Neuronal stem cell (in vitro differentiated cells): ENCODE data around the gene KRTAP10-9.

ENCODE experiments used
- DNase-seq: peaks from one replicate; pipeline ENCODE4 v3.0.0-alpha.2; 2013; ENCODE audit warnings: low spot score
- H2AFZ ChIP-seq: one replicate; pipeline ENCODE4 v1.6.1; 2013; ENCODE audit warnings: mild to moderate bottlenecking, low read length, inconsistent platforms
- H2AK5ac ChIP-seq: 2 replicates; pipeline ENCODE4 v1.6.1; 2013; ENCODE audit warnings: low read depth, mild to moderate bottlenecking, inconsistent platforms, low read length, moderate library complexity, mixed read lengths
- H2BK120ac ChIP-seq: 2 replicates; pipeline ENCODE4 v1.6.1; 2013; ENCODE audit warnings: low read depth, mild to moderate bottlenecking, inconsistent platforms, low read length, moderate library complexity, mixed read lengths
- H2BK12ac ChIP-seq: one replicate; pipeline ENCODE4 v1.6.1; 2013; ENCODE audit warnings: low read length, inconsistent platforms
- H2BK15ac ChIP-seq: 2 replicates; pipeline ENCODE4 v1.6.1; 2013; ENCODE audit warnings: mild to moderate bottlenecking, low read length, inconsistent platforms, mixed read lengths
- H2BK5ac ChIP-seq: one replicate; pipeline ENCODE4 v1.6.1; 2013; ENCODE audit warnings: inconsistent platforms, mild to moderate bottlenecking, low read length, moderate library complexity
- H3K14ac ChIP-seq: one replicate; pipeline ENCODE4 v1.6.1; 2013; ENCODE audit warnings: low read length, inconsistent platforms
- H3K18ac ChIP-seq: 2 replicates; pipeline ENCODE4 v1.6.1; 2013; ENCODE audit warnings: low read length, inconsistent platforms
- H3K23ac ChIP-seq: 2 replicates; pipeline ENCODE4 v1.6.1; 2013; ENCODE audit warnings: low read depth, mild to moderate bottlenecking, mixed read lengths, low read length, inconsistent platforms; ENCODE audit not compliant: poor library complexity
- H3K27ac ChIP-seq: replicated peaks from 3 replicates; pipeline ENCODE4 v1.5.1; 2013; ENCODE audit warnings: low read length, inconsistent platforms
- H3K27me3 ChIP-seq, 3 experiments: 2 replicates each; pipeline ENCODE4 v1.6.1; 2013; ENCODE audit warnings: low read length in 3 of 3, mild to moderate bottlenecking in 2 of 3, inconsistent platforms in 1 of 3, low read depth in 1 of 3, mixed read lengths in 1 of 3, moderate library complexity in 1 of 3; ENCODE audit not compliant: control insufficient read depth in 3 of 3, insufficient read depth in 3 of 3
- H3K36me3 ChIP-seq, 2 donors: replicated peaks in 1 of 2; 2 replicates each; pipeline ENCODE4 v1.6.1; 2013; ENCODE audit warnings: low read length in 2 of 2; ENCODE audit not compliant: control insufficient read depth in 2 of 2, insufficient read depth in 2 of 2
- H3K4ac ChIP-seq: 2 replicates; pipeline ENCODE4 v1.6.1; 2013; ENCODE audit warnings: inconsistent platforms, mild to moderate bottlenecking, low read length, moderate library complexity
- H3K4me1 ChIP-seq, 2 donors: 1 replicate in 1 of 2; 2 replicates in 1 of 2; pipeline ENCODE4 v1.6.1; 2013; ENCODE audit warnings: low read length in 2 of 2, low read depth in 1 of 2; ENCODE audit not compliant: control insufficient read depth in 2 of 2, insufficient read depth in 1 of 2
- H3K4me2 ChIP-seq: one replicate; pipeline ENCODE4 v1.6.1; 2013; ENCODE audit warnings: mild to moderate bottlenecking, low read length, inconsistent platforms; ENCODE audit not compliant: insufficient read depth, poor library complexity, severe bottlenecking
- H3K4me3 ChIP-seq, 2 donors: 2 replicates each; pipeline ENCODE4 v1.5.1; 2013; ENCODE audit warnings: low read length in 2 of 2, mild to moderate bottlenecking in 2 of 2, inconsistent platforms in 1 of 2, moderate library complexity in 1 of 2
- H3K79me1 ChIP-seq: one replicate; pipeline ENCODE4 v1.6.1; 2013; ENCODE audit warnings: low read depth, mild to moderate bottlenecking, inconsistent platforms, low read length, moderate library complexity
- H3K9ac ChIP-seq: one replicate; pipeline ENCODE4 v1.6.1; 2013; ENCODE audit warnings: mild to moderate bottlenecking, low read depth, low read length, inconsistent platforms; ENCODE audit not compliant: poor library complexity
- H3K9me3 ChIP-seq, 2 donors: replicated peaks in 1 of 2; 2 replicates each; pipeline versions ENCODE3 to v1.6.1; 2013; ENCODE audit warnings: low read length in 2 of 2, mild to moderate bottlenecking in 2 of 2, inconsistent platforms in 1 of 2, low read depth in 1 of 2, mixed read lengths in 1 of 2, moderate library complexity in 1 of 2; ENCODE audit not compliant: control insufficient read depth in 2 of 2, insufficient read depth in 1 of 2
- H4K8ac ChIP-seq: one replicate; pipeline ENCODE4 v1.6.1; 2013; ENCODE audit warnings: low read depth, mild to moderate bottlenecking, inconsistent platforms, low read length, moderate library complexity
- H4K91ac ChIP-seq: one replicate; pipeline ENCODE4 v1.6.1; 2013; ENCODE audit warnings: low read length, low read depth, mild to moderate bottlenecking, inconsistent platforms; ENCODE audit not compliant: poor library complexity
- WGBS, 2 donors: extraction: QIAGEN DNeasy Blood & Tissue Kit; methylation state at CpG; one replicate each; pipeline ENCODE4 v1.1.7; 2013; ENCODE audit warnings: missing lambda C conversion rate in 2 of 2, mixed read lengths in 1 of 2; ENCODE audit not compliant: insufficient read length in 2 of 2, insufficient replicate concordance in 1 of 2; ENCODE audit errors: extremely low coverage in 2 of 2; 5-methylcytosine and 5-hydroxymethylcytosine counted together

KRTAP10-9 gene

GRCh38 chr21:44612029-44612486 is 14.8 kb upstream of the KRTAP10-9 start, which contains the start of gene KRTAP10-8:
TSS of gene KRTAP10-8 (plus strand) at chr21:44612079. CDS start at chr21:44612101, 22 bp downstream.
- Histone ChIP-seq H3K4me1 (no peaks in the 10 kb centered on the region), H2BK15ac (peak within 1 kb of the TSS; percentile 84), H3K79me1 (no peaks in the 10 kb centered on the region), H2AFZ (no peak within 1 kb of the TSS), H3K4me3 (peak within 1 kb of the TSS in 1 of 2 donors; percentile 22), H3K4me2 (no peak within 1 kb of the TSS), H3K14ac (peak within 1 kb of the TSS; percentile 97), H3K9me3 (peaks cover 3 to 8% of the 10 kb centered on the region in 2 donors), H3K9ac (peak within 1 kb of the TSS; percentile 61), H3K27ac (no peak within 1 kb of the TSS), H2BK12ac (peak within 1 kb of the TSS; percentile 41), H4K8ac (no peak within 1 kb of the TSS), H2BK5ac (no peak within 1 kb of the TSS), H3K23ac (peak within 1 kb of the TSS; percentile 22), H3K36me3 (no peaks in the 10 kb centered on the region), H2BK120ac (peak within 1 kb of the TSS; percentile 35), H4K91ac (peak within 1 kb of the TSS; percentile 77), H2AK5ac (peak within 1 kb of the TSS; percentile 96), H3K18ac (peak within 1 kb of the TSS; percentile 77), H3K27me3 (no peaks in the 10 kb centered on the region), H3K4ac (no peak within 1 kb of the TSS)
- WGBS, 2 donors: no CpG with 5 or more reads among the region's 8 CpGs
- DNase-seq: no peak

- Histone ChIP-seq H3K79me1 (no peaks in the 10 kb centered on the region), H3K4me2 (no peak overlapping the region), H3K9ac (no peak overlapping the region), H2BK12ac (peak overlapping the region; percentile 41), H2AFZ (no peak overlapping the region), H3K4ac (no peak overlapping the region), H3K18ac (peak overlapping the region; percentile 57), H3K14ac (peak overlapping the region; percentile 97), H3K27ac (no peak overlapping the region), H3K4me1 (no peaks in the 10 kb centered on the region), H3K27me3 (no peaks in the 10 kb centered on the region), H3K36me3 (no peaks in the 10 kb centered on the region), H4K91ac (peak overlapping the region; percentile 77), H2BK15ac (peak overlapping the region; percentile 84), H3K23ac (peak overlapping the region; percentile 22), H2BK5ac (no peak overlapping the region), H2AK5ac (peak overlapping the region; percentile 96), H2BK120ac (peak overlapping the region; percentile 35), H4K8ac (no peak overlapping the region), H3K9me3 (peaks cover 3 to 8% of the 10 kb centered on the region in 2 donors), H3K4me3 (peak overlapping the region in 1 of 2 donors; percentile 8)
- no peak for DNase-seq
- WGBS, 2 donors: no CpG with 5 or more reads among the region's 13 CpGs
These were observed 14.1 kb upstream of the KRTAP10-9 start for GRCh38 chr21:44612669-44613229.

GRCh38 chr21:44613386-44614155 is 13.3 kb upstream of the KRTAP10-9 start:
- Histone ChIP-seq H2BK120ac (no peak overlapping the region), H3K9me3 (peaks cover 3 to 8% of the 10 kb centered on the region in 2 donors), H3K4me2 (no peak overlapping the region), H3K27ac (no peak overlapping the region), H3K14ac (no peak overlapping the region), H3K4me1 (no peaks in the 10 kb centered on the region), H2AFZ (no peak overlapping the region), H4K8ac (peak overlapping the region; percentile 93), H3K4me3 (no peak overlapping the region), H2BK15ac (peak overlapping the region; percentile 79), H2AK5ac (peak overlapping the region; percentile 94), H2BK5ac (peak overlapping the region; percentile 66), H4K91ac (peak overlapping the region; percentile 57), H3K79me1 (no peaks in the 10 kb centered on the region), H3K18ac (peak overlapping the region; percentile 81), H3K23ac (peak overlapping the region; percentile 86), H2BK12ac (peak overlapping the region; percentile 68), H3K9ac (no peak overlapping the region), H3K27me3 (no peaks in the 10 kb centered on the region), H3K4ac (peak overlapping the region; percentile 39), H3K36me3 (no peaks in the 10 kb centered on the region)
- no CpG with 5 or more reads among the region's 26 CpGs for WGBS, 2 donors
- no peak for DNase-seq

- peaks cover 6 to 8% of the 10 kb centered on the region in 2 donors for H3K9me3 ChIP-seq
- peak overlapping the region; percentile 49 for H2BK120ac ChIP-seq
- no peaks in the 10 kb centered on the region for H3K36me3 ChIP-seq
- H3K4me2 ChIP-seq: no peak overlapping the region
- no peak overlapping the region for H3K27ac ChIP-seq
- no peaks in the 10 kb centered on the region for H3K27me3 ChIP-seq
- no peaks in the 10 kb centered on the region for H3K4me1 ChIP-seq
- no peak for DNase-seq
- peak overlapping the region; percentile 39 for H3K4ac ChIP-seq
- H3K14ac ChIP-seq: no peak overlapping the region
- H2AK5ac ChIP-seq: peak overlapping the region; percentile 94
- no peak overlapping the region for H4K8ac ChIP-seq
- H4K91ac ChIP-seq: peak overlapping the region; percentile 57
- H3K23ac ChIP-seq: peak overlapping the region; percentile 86
- H3K4me3 ChIP-seq: no peak overlapping the region
- H2BK15ac ChIP-seq: peak overlapping the region; percentile 88
- H2BK5ac ChIP-seq: peak overlapping the region; percentile 66
- no peak overlapping the region for H2AFZ ChIP-seq
- H2BK12ac ChIP-seq: peak overlapping the region; percentile 68
- no peaks in the 10 kb centered on the region for H3K79me1 ChIP-seq
- H3K18ac ChIP-seq: peak overlapping the region; percentile 81
- no peak overlapping the region for H3K9ac ChIP-seq
- WGBS, 2 donors: no CpG with 5 or more reads among the region's 20 CpGs
These were observed 12.7 kb upstream of the KRTAP10-9 start for GRCh38 chr21:44614161-44614631.
